Measurements from ENCODE around the gene GTSF1L. TPM values are rescaled to one million over a fixed set of nuclear protein-coding genes. Genes with fewer than 3 reads are reported as not detected.

The GTSF1L gene
- total and polyA plus RNA-seq, 12 donors: not detected

DNA sequence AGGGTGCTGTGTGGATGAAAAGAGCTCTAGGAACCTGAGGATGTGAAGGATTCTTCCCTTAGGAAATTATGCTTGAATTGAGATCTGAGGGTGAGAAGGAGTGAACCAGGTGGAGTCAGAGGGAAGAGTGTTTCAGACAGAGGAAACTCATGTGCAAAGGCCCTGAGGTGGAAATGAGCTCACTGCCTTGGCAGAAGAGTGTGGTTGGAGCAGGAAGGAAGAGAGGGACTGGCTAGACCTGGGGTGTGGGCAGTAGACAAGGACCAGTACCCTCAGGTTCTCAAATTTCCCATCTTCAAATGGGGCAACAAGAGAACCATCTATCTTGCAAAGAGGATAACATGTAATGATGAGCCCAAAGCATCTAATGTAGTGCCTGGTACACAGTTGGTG is 24.0 kb upstream of the GTSF1L start:
- ATAC-seq (no peak), DNase-seq (no peak)
- H3K27ac ChIP-seq: no peak overlapping the region
- TF ChIP-seq, protein P1, sequence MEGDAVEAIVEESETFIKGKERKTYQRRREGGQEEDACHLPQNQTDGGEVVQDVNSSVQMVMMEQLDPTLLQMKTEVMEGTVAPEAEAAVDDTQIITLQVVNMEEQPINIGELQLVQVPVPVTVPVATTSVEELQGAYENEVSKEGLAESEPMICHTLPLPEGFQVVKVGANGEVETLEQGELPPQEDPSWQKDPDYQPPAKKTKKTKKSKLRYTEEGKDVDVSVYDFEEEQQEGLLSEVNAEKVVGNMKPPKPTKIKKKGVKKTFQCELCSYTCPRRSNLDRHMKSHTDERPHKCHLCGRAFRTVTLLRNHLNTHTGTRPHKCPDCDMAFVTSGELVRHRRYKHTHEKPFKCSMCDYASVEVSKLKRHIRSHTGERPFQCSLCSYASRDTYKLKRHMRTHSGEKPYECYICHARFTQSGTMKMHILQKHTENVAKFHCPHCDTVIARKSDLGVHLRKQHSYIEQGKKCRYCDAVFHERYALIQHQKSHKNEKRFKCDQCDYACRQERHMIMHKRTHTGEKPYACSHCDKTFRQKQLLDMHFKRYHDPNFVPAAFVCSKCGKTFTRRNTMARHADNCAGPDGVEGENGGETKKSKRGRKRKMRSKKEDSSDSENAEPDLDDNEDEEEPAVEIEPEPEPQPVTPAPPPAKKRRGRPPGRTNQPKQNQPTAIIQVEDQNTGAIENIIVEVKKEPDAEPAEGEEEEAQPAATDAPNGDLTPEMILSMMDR (IDR thresholded peaks at IDR 0.05): no peak
- H3K27me3 ChIP-seq: peaks cover 0 to 42% (median 19%) of the 10 kb centered on the region in 7 donors
- H3K9me3 ChIP-seq: no peaks in the 10 kb centered on the region
- H3K4me3 ChIP-seq: no peak overlapping the region
- no peaks in the 10 kb centered on the region for H3K36me3 ChIP-seq
- H3K4me1 ChIP-seq: peaks cover 0 to 45% (median 0%) of the 10 kb centered on the region in 9 donors
- intact Hi-C loops (cut with DNase I): loop anchor here in 8 of 10 donors (1.0 to 10.0 kb wide), 6 partner anchors 84 to 434 kb away; partner anchors contain the start of gene JPH2 (in 1 of the 8)

DNA sequence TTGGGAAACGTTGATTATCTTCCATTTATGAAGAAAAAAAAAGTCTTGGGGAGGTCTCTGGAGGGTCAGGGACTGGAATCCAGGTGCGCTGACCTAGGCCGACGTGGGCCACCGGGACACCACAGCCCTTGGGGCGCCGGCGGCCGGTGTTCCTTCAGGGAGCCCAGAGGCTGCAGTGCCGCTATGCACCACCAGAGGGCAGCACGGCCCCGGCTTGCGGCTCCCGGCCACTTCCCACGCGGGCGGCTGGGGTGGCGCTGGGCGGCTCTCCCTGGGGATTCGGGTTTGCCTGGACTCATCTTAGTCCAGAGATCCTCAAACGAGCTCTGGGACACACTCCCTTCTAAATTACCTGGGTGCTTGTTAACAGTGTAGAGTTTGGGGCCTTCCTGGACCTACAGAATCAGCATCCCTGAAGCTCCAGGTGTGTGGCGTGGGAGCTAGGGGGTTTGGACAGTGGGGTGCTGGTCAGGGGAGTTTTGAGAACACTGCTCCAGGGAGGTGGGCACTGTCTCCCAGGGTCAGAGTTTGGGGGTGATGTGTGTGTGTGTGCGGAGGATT is 23.0 kb upstream of the GTSF1L start:
- H3K9me3 ChIP-seq: no peaks in the 10 kb centered on the region
- peak; percentile 65 to 84 for DNase-seq
- TF ChIP-seq, protein P1 (IDR thresholded peaks at IDR 0.05): peak; percentile 99 to 100 (median 99)
- WGBS, 2 donors: 8 to 10% methylated on average over 23 of the region's 23 CpGs
- no peak overlapping the region for H3K27ac ChIP-seq
- H3K36me3 ChIP-seq: no peaks in the 10 kb centered on the region
- intact Hi-C loops (cut with DNase I): loop anchor here in 9 of 10 donors (1.0 to 10.0 kb wide), 9 partner anchors 85 to 435 kb away; partner anchors contain the start of gene JPH2 (in 1 of the 9)
- no peak overlapping the region for H3K4me3 ChIP-seq
- ATAC-seq: peak; percentile 62 to 87 (median 84)
- peaks cover 0 to 46% (median 19%) of the 10 kb centered on the region in 7 donors for H3K27me3 ChIP-seq
- H3K4me1 ChIP-seq: peaks cover 0 to 52% (median 0%) of the 10 kb centered on the region in 9 donors

DNA sequence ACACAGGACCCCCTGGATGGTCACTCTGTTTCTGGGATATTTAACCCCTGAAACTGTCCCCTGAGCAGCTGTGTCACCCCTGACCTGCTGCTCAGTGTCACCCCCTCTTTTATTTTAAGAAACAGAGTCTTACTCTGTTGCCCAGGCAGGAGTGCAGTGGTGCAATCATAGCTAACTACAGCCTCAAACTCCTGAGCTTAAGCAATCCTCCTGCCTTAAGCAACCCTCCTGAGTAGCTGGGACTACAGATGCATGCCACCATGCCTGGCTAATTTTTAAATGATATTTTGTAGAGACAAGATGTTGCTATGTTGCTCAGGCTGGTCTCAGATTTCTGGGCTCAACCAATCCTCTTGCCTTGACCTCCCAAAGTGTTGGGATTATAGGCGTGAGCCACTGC is 21.5 kb upstream of the GTSF1L start:
- Histone ChIP-seq H3K4me1 (peaks cover 0 to 50% (median 0%) of the 10 kb centered on the region in 9 donors), H3K27ac (no peak overlapping the region), H3K4me3 (no peak overlapping the region), H3K36me3 (no peaks in the 10 kb centered on the region), H3K9me3 (no peaks in the 10 kb centered on the region), H3K27me3 (peaks cover 0 to 60% (median 30%) of the 10 kb centered on the region in 7 donors)
- 80 to 88% methylated on average over 1 of the region's 1 CpG for WGBS, 2 donors
- intact Hi-C loops (cut with DNase I): loop anchor here in 2 of 10 donors (2.0 to 10.0 kb wide), 2 partner anchors 303 to 331 kb away; no protein-coding TSS in a partner anchor
- no peak for DNase-seq
- no peak for ATAC-seq
- TF ChIP-seq, protein P1 (IDR thresholded peaks at IDR 0.05): no peak

DNA sequence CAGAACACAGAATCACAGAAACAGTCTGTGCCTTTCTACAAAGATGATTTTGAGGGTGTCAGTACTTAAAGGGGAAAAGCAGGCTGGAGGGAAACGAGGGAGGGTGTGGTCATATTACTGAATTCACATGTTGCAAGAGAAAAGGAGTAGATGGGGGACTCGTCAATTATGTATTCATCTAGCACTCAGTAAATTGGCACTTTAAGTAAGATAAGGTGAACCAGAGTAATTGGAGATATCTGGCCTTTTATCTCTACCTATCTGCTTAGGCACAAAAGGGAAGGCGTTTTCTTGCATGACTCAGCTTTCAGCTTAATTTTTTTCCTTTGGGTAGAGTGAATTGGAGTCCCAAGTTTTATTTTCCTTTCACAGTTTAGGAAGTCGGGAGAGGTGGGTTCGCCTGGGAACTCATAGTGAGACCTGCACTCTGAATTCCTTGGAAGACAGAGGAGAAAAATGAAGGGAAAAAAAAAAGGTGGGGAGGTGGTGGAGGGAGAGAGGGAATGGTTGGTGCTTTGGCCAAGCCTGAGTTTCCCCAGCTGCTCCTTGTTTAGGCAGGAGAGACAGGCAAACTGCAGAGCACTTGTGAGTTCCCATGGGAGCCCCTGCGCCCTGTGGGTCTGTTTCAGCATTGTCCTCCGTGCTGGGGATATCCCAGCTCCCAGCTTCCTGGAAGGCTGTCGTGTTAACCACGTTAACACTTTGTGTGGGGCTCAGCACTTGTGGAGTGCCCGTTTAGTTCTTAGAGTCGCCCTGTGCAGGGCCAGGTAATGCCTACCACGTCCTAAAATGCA is 19.7 kb upstream of the GTSF1L start:
- no peak overlapping the region for H3K4me3 ChIP-seq
- no peaks in the 10 kb centered on the region for H3K9me3 ChIP-seq
- TF ChIP-seq, protein P1 (IDR thresholded peaks at IDR 0.05): no peak
- DNase-seq (no peak), ATAC-seq (no peak)
- no peaks in the 10 kb centered on the region for H3K36me3 ChIP-seq
- H3K27ac ChIP-seq: no peak overlapping the region
- peaks cover 0 to 64% (median 30%) of the 10 kb centered on the region in 7 donors for H3K27me3 ChIP-seq
- H3K4me1 ChIP-seq: peaks cover 0 to 33% (median 0%) of the 10 kb centered on the region in 9 donors
- intact Hi-C loops (cut with DNase I): loop anchor here in 1 of 10 donors (10.0 kb wide), 1 partner anchor 302 kb away; no protein-coding TSS in a partner anchor
- 40 to 42% methylated on average over 12 of the region's 12 CpGs for whole genome bisulfite sequencing, 2 donors
